SU-DHL-6 (cell line): ENCODE measurements around the gene PAPOLB.

Source experiments
- H2AFZ ChIP-seq: fragments of 200-600 bp; sonication (generic); 2 replicates; pipeline ENCODE4 v1.6.1; 2014; ENCODE audit warnings: low read depth, mild to moderate bottlenecking, moderate library complexity, mixed read lengths, antibody characterized with exemption, low read length; ENCODE audit not compliant: severe bottlenecking
- H3F3A ChIP-seq: fragments of 200-600 bp; shearing (Covaris generic); 2 replicates; pipeline ENCODE4 v1.6.0; 2016; ENCODE audit warnings: antibody characterized with exemption, mild to moderate bottlenecking; ENCODE audit not compliant: insufficient read depth
- H3K27ac ChIP-seq: fragments of 200-600 bp; sonication (generic); 2 replicates; pipeline ENCODE4 v1.5.1; 2016; ENCODE audit warnings: low read depth, mild to moderate bottlenecking, low read length, moderate library complexity, mixed read lengths
- H3K27me3 ChIP-seq: fragments of 200-600 bp; sonication (generic), shearing (Covaris generic); 2 replicates; pipeline ENCODE4 v1.6.0; 2014; ENCODE audit warnings: mild to moderate bottlenecking, low read length
- H3K36me3 ChIP-seq: fragments of 200-600 bp; sonication (generic); 2 replicates; pipeline ENCODE4 v1.6.1; 2014; ENCODE audit warnings: mild to moderate bottlenecking, low read length, mixed read lengths
- H3K4me2 ChIP-seq: fragments of 300-600, 200-600 bp; shearing (Covaris generic), sonication (generic); 2 replicates; pipeline ENCODE4 v1.6.0; 2014; ENCODE audit warnings: low read length, low read depth, mild to moderate bottlenecking; ENCODE audit not compliant: poor library complexity, severe bottlenecking
- H3K4me3 ChIP-seq: fragments of 200-600 bp; sonication (generic); 2 replicates; pipeline ENCODE4 v1.5.1; 2014; ENCODE audit warnings: antibody characterized with exemption, low read length, mild to moderate bottlenecking, mixed read lengths; ENCODE audit not compliant: insufficient read depth, poor library complexity, severe bottlenecking
- H3K79me2 ChIP-seq: fragments of 200-600 bp; sonication (generic); 2 replicates; pipeline ENCODE4 v1.6.1; 2014; ENCODE audit warnings: mild to moderate bottlenecking, low read length, moderate library complexity; ENCODE audit not compliant: insufficient read depth
- H3K9ac ChIP-seq: fragments of 200-600 bp; sonication (generic); 2 replicates; pipeline ENCODE4 v1.7.0; 2014; ENCODE audit warnings: mild to moderate bottlenecking, low read length
- H3K9me2 ChIP-seq: fragments of 200-600 bp; sonication (generic); replicated peaks from 2 replicates; pipeline ENCODE4 v1.6.1; 2014; ENCODE audit warnings: low read length; ENCODE audit not compliant: insufficient read depth
- H3K9me3 ChIP-seq: fragments of 200-600 bp; sonication (generic); 2 replicates; pipeline ENCODE4 v1.6.1; 2014; ENCODE audit warnings: low read length, mixed read lengths; ENCODE audit not compliant: insufficient read depth
- H4K20me1 ChIP-seq: fragments of 200-600 bp; sonication (generic); 2 replicates; pipeline ENCODE4 v1.6.1; 2014; ENCODE audit warnings: low read depth, mild to moderate bottlenecking, antibody characterized with exemption, low read length, moderate library complexity, mixed read lengths
- EZH2phosphoT487 ChIP-seq: fragments of 200-600 bp; sonication (generic), shearing (Covaris generic); conservative IDR thresholded peaks from 2 replicates; pipeline ENCODE4 v1.6.1; 2018; ENCODE audit warnings: mild to moderate bottlenecking, antibody characterized with exemption, low read length, moderate library complexity, mixed read lengths
- TF ChIP-seq, protein P1 (sequence below): fragments of 200-600 bp; sonication (generic); IDR thresholded peaks from one replicate; pipeline ENCODE4 v1.5.1; 2017; ENCODE audit warnings: antibody characterized with exemption, mild to moderate bottlenecking, low read length, moderate library complexity; ENCODE audit not compliant: insufficient read depth, poor library complexity, severe bottlenecking

Gene PAPOLB

DNA sequence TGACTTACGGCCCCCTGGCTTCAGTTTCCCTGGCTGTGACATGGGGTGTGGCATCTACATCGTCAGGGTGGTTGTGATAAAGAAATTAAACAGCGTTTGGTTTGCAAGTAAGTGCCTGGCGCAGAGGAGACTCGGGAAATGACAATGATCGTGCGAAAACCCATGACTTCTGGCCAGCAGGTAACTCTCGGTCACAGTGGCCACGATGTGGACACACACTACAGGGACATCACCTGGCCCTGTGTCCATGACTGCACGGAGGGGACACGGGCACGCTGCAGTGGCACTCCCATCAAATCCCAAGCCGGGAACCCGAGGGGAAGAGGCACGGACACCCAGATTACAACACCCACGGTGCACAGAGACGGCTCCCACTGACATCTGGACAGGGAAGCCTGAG lies 28.7 kb downstream of the PAPOLB start:
- no peaks in the 10 kb centered on the region for H3K9me3 ChIP-seq
- H3K79me2 ChIP-seq: no peaks in the 10 kb centered on the region
- no peaks in the 10 kb centered on the region for H3K9me2 ChIP-seq
- no peaks in the 10 kb centered on the region for H3K27me3 ChIP-seq
- no peaks in the 10 kb centered on the region for H3F3A ChIP-seq
- H3K9ac ChIP-seq: no peak overlapping the region
- no peak overlapping the region for H2AFZ ChIP-seq
- H3K4me2 ChIP-seq: no peak overlapping the region
- no peaks in the 10 kb centered on the region for H3K36me3 ChIP-seq
- no peak overlapping the region for H3K27ac ChIP-seq
- no peak for TF ChIP-seq EZH2phosphoT487
- TF ChIP-seq, protein P1, sequence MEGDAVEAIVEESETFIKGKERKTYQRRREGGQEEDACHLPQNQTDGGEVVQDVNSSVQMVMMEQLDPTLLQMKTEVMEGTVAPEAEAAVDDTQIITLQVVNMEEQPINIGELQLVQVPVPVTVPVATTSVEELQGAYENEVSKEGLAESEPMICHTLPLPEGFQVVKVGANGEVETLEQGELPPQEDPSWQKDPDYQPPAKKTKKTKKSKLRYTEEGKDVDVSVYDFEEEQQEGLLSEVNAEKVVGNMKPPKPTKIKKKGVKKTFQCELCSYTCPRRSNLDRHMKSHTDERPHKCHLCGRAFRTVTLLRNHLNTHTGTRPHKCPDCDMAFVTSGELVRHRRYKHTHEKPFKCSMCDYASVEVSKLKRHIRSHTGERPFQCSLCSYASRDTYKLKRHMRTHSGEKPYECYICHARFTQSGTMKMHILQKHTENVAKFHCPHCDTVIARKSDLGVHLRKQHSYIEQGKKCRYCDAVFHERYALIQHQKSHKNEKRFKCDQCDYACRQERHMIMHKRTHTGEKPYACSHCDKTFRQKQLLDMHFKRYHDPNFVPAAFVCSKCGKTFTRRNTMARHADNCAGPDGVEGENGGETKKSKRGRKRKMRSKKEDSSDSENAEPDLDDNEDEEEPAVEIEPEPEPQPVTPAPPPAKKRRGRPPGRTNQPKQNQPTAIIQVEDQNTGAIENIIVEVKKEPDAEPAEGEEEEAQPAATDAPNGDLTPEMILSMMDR: no peak
- no peaks in the 10 kb centered on the region for H4K20me1 ChIP-seq
- H3K4me3 ChIP-seq: no peak overlapping the region

DNA sequence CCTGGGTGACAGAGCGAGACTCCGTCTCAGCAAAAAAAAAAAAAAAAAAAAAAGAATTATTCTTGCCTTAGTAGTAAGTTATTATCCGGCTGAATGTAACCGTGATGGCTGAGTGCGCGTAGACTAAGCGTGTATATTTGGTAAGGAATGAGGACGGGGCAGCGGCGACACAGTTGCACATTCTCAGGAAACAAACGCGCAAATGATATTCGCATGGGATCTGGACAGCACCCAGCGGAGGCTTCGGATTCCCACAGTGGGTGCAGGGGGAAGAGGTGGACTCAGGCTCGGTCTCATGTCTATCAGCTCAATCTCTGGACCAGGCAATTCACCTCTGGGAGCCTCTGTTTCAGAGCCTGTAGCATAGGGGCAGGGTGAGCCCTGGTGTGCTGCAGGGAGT lies 29.1 kb downstream of the PAPOLB start:
- Histone ChIP-seq H3K4me3 (no peak overlapping the region), H3K9me2 (no peaks in the 10 kb centered on the region), H3K27me3 (no peaks in the 10 kb centered on the region), H2AFZ (no peak overlapping the region), H3K4me2 (no peak overlapping the region), H3K9ac (no peak overlapping the region), H3K79me2 (no peaks in the 10 kb centered on the region), H3K36me3 (no peaks in the 10 kb centered on the region), H3K27ac (no peak overlapping the region), H3K9me3 (no peaks in the 10 kb centered on the region), H4K20me1 (no peaks in the 10 kb centered on the region), H3F3A (no peaks in the 10 kb centered on the region)
- TF ChIP-seq EZH2phosphoT487: no peak
- TF ChIP-seq, protein P1: no peak

DNA sequence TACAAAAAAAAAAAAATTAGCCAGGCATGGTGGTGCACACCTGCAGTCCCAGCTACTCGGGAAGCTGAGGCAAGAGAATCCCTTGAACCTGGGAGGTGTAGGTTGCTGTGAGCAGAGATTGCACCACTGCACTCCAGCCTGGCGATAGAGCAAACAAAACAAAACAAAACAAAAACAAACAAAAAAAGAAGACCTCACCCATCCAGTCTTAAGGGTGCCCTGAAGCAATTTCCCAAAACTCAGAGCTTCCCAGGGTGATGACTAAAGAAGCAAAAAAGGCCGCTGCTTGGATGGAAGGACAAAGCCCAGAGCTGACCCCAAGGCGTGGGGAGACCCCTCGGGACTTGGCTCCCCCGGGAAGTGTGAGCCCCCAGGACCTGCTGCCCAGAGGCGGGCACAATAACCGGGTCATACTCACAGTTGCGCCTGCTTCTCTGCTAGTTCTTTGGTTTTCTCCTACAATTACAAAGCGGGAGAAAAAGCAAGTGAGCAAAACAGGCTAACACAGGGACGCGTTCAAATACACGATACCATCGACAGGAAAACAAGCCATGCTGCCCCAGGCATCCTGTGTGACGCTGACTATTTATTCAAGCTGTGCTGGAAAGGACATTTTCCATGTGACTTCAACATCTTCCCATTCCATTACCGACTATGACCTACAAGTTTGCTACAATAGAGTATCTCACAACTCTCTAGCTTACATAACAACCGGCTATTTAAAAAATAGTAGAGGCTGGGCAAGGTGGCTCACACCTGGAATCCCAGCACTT lies 29.9 kb downstream of the PAPOLB start:
- H3K9me3 ChIP-seq: no peaks in the 10 kb centered on the region
- no peak overlapping the region for H3K4me3 ChIP-seq
- H3K27me3 ChIP-seq: no peaks in the 10 kb centered on the region
- H3K4me2 ChIP-seq: no peak overlapping the region
- H3K27ac ChIP-seq: no peak overlapping the region
- H2AFZ ChIP-seq: no peak overlapping the region
- no peaks in the 10 kb centered on the region for H3K9me2 ChIP-seq
- H3K9ac ChIP-seq: no peak overlapping the region
- H4K20me1 ChIP-seq: no peaks in the 10 kb centered on the region
- no peaks in the 10 kb centered on the region for H3K36me3 ChIP-seq
- no peaks in the 10 kb centered on the region for H3F3A ChIP-seq
- H3K79me2 ChIP-seq: no peaks in the 10 kb centered on the region
- TF ChIP-seq, protein P1: no peak
- TF ChIP-seq EZH2phosphoT487: no peak
